GM23338 (cell line): ENCODE data around the gene ATP2A3. TPM values are rescaled to one million over a fixed set of nuclear protein-coding genes. Genes with fewer than 3 reads are reported as not detected.

ENCODE experiments used
- ATAC-seq: fragments of 200-7000 bp; cut with Tn5 transposase; 3 replicates; pipeline ENCODE4 v1.9.1; 2020
- DNase-seq: peaks from one replicate; pipeline ENCODE4 v3.0.0-alpha.2; 2015; ENCODE audit warnings: low spot score
- H2AFZ ChIP-seq: fragments of 200-600 bp; sonication (generic); 2 replicates; pipeline ENCODE4 v1.8.0; 2016; ENCODE audit warnings: antibody characterized with exemption, mild to moderate bottlenecking, moderate library complexity
- H3F3A ChIP-seq: fragments of 200-600 bp; sonication (generic); replicated peaks from 2 replicates; pipeline ENCODE4 v1.8.0; 2017; ENCODE audit warnings: antibody characterized with exemption, mixed run types, low read depth
- H3K27ac ChIP-seq: fragments of 200-600 bp; sonication (generic); 2 replicates; pipeline ENCODE4 v1.6.1; 2016; ENCODE audit warnings: low read depth
- H3K27me3 ChIP-seq: fragments of 200-600 bp; sonication (generic); 2 replicates; pipeline ENCODE4 v1.8.0; 2016; ENCODE audit warnings: mild to moderate bottlenecking, mixed run types, moderate library complexity; ENCODE audit not compliant: insufficient read depth
- H3K36me3 ChIP-seq: fragments of 200-600 bp; sonication (generic); 2 replicates; pipeline ENCODE4 v1.8.0; 2016; ENCODE audit warnings: mild to moderate bottlenecking; ENCODE audit not compliant: insufficient read depth
- H3K4me1 ChIP-seq: fragments of 200-600 bp; sonication (generic); 2 replicates; pipeline ENCODE4 v1.8.0; 2016; ENCODE audit warnings: mild to moderate bottlenecking, moderate library complexity; ENCODE audit not compliant: insufficient read depth
- H3K4me2 ChIP-seq: fragments of 200-600 bp; sonication (generic); 2 replicates; pipeline ENCODE4 v1.7.1; 2017; ENCODE audit warnings: mixed run types
- H3K4me3 ChIP-seq: fragments of 200-600 bp; sonication (generic); 2 replicates; pipeline ENCODE4 v1.6.1; 2016; ENCODE audit warnings: mixed run types
- H3K79me2 ChIP-seq: fragments of 200-600 bp; sonication (generic); replicated peaks from 2 replicates; pipeline ENCODE4 v1.8.0; 2017; ENCODE audit warnings: mild to moderate bottlenecking; ENCODE audit not compliant: insufficient read depth
- H3K9me2 ChIP-seq: fragments of 200-600 bp; sonication (generic); 2 replicates; pipeline ENCODE4 v1.8.0; 2017; ENCODE audit not compliant: insufficient read depth
- H4K20me1 ChIP-seq: fragments of 200-600 bp; sonication (generic); replicated peaks from 2 replicates; pipeline ENCODE4 v1.8.0; 2017; ENCODE audit warnings: mild to moderate bottlenecking; ENCODE audit not compliant: insufficient read depth
- H3K27ac Mint-ChIP-seq: 2 replicates; pipeline ENCODE4 v1.8.0; 2020; ENCODE audit warnings: inconsistent platforms, mild to moderate bottlenecking, moderate library complexity, mixed read lengths
- H3K27me3 Mint-ChIP-seq: 3 replicates; pipeline ENCODE4 v1.8.0; 2022; ENCODE audit warnings: low read depth, mild to moderate bottlenecking, moderate library complexity, mixed read lengths, inconsistent platforms; ENCODE audit not compliant: insufficient read depth, poor library complexity
- H3K36me3 Mint-ChIP-seq: 3 replicates; pipeline ENCODE4 v1.8.0; 2021; ENCODE audit warnings: low read depth, mild to moderate bottlenecking, inconsistent platforms, moderate library complexity, mixed read lengths
- H3K4me1 Mint-ChIP-seq: 3 replicates; pipeline ENCODE4 v1.8.0; 2020; ENCODE audit warnings: mild to moderate bottlenecking, inconsistent platforms, mixed read lengths
- H3K4me3 Mint-ChIP-seq: 3 replicates; pipeline ENCODE4 v1.8.0; 2021; ENCODE audit warnings: moderate library complexity, mild to moderate bottlenecking, inconsistent platforms, mixed read lengths
- H3K9me3 Mint-ChIP-seq: 3 replicates; pipeline ENCODE4 v1.8.0; 2020; ENCODE audit warnings: moderate library complexity, mild to moderate bottlenecking, inconsistent platforms, mixed read lengths
- CREB1 ChIP-seq: fragments of 250-450 bp; sonication (Bioruptor Pico); IDR thresholded peaks from 2 replicates; pipeline ENCODE4 v1.5.0; 2020; ENCODE audit warnings: low read depth, mild to moderate bottlenecking, moderate library complexity
- CTCF ChIP-seq, 2 experiments: fragments of 200-600 bp in 1 of 2; sonication (generic) in 1 of 2; conservative IDR thresholded peaks; 2 replicates each; pipeline versions ENCODE4 v1.5.1 to v1.6.1; 2016 to 2017; ENCODE audit warnings: antibody characterized with exemption in 2 of 2, low read depth in 2 of 2, mild to moderate bottlenecking in 2 of 2, moderate library complexity in 1 of 2
- EZH2 ChIP-seq: fragments of 200-600 bp; sonication (generic); IDR thresholded peaks from one replicate; pipeline ENCODE4 v1.8.0; 2017; ENCODE audit warnings: antibody characterized with exemption, mild to moderate bottlenecking, low read depth; ENCODE audit not compliant: unreplicated experiment
- EZH2phosphoT487 ChIP-seq: fragments of 200-600 bp; sonication (generic); IDR thresholded peaks from one replicate; pipeline ENCODE4 v1.8.1; 2018; ENCODE audit warnings: antibody characterized with exemption; ENCODE audit not compliant: unreplicated experiment
- JUNB ChIP-seq: IDR thresholded peaks from one replicate; pipeline ENCODE4 v1.6.1; 2016; ENCODE audit warnings: antibody characterized with exemption; ENCODE audit not compliant: unreplicated experiment
- NANOG ChIP-seq: IDR thresholded peaks from 2 replicates; pipeline ENCODE4 v1.6.1; 2016; ENCODE audit warnings: antibody characterized with exemption, borderline replicate concordance
- POLR2AphosphoS5 ChIP-seq: IDR thresholded peaks from 2 replicates; pipeline ENCODE4 v1.6.1; 2016; ENCODE audit warnings: antibody characterized with exemption, low read depth
- REST ChIP-seq: IDR thresholded peaks from one replicate; pipeline ENCODE4 v1.6.1; 2018; ENCODE audit warnings: antibody characterized with exemption; ENCODE audit not compliant: unreplicated experiment
- STAT1 ChIP-seq: IDR thresholded peaks from one replicate; pipeline ENCODE4 v1.6.1; 2016; ENCODE audit warnings: antibody characterized with exemption; ENCODE audit not compliant: unreplicated experiment
- ZNF114 ChIP-seq: fragments of 250-450 bp; sonication (Bioruptor Pico); IDR thresholded peaks from 2 replicates; pipeline ENCODE4 v1.5.0; 2020; ENCODE audit warnings: mild to moderate bottlenecking, moderate library complexity
- ZNF331 ChIP-seq: fragments of 250-450 bp; sonication (Bioruptor Pico); IDR thresholded peaks from 2 replicates; pipeline ENCODE4 v1.5.0; 2020; ENCODE audit warnings: low read depth, mild to moderate bottlenecking, moderate library complexity
- ZNF462 ChIP-seq: fragments of 250-450 bp; sonication (Bioruptor Pico); IDR thresholded peaks from 2 replicates; pipeline ENCODE4 v1.5.0; 2020; ENCODE audit warnings: mild to moderate bottlenecking, moderate library complexity
- polyA plus RNA-seq: library from polyadenylated mRNA; unstranded; fragments of >200 nt; fragmentation: Nextera tagmentation; extraction: Ambion mirVana; gene quantifications from 2 replicates; pipeline ENCODE4 v1.2.1, GENCODE V29; 2016
- total RNA-seq: library from RNA; depleted of rRNA; stranded (reverse); fragments of >200 nt; shearing (Covaris generic); gene quantifications from 2 replicates; pipeline ENCODE4 v1.2.3, GENCODE V29; 2014
- TF ChIP-seq, protein P1 (sequence below): IDR thresholded peaks from 2 replicates; pipeline ENCODE4 v1.6.1; 2016; ENCODE audit warnings: antibody characterized with exemption

Gene ATP2A3
- total and polyA plus RNA-seq, 2 experiments from 2014 or later, result 9.6 to 35.2 TPM

GRCh38 chr17:3953542-3953941, 10.7 kb downstream of the ATP2A3 start:
- no peak overlapping the region for H3K27ac Mint-ChIP-seq
- Histone ChIP-seq H3K27ac (no peak overlapping the region), H3F3A (peaks cover 14% of the 10 kb centered on the region; the same call in 1 of the 2 replicates), H3K4me1 (peaks cover 25% of the 10 kb centered on the region), H3K4me2 (no peak overlapping the region), H3K79me2 (no peaks in the 10 kb centered on the region), H3K36me3 (no peaks in the 10 kb centered on the region), H3K4me3 (no peak overlapping the region), H4K20me1 (peaks cover 4% of the 10 kb centered on the region; the same call in 1 of the 2 replicates), H3K27me3 (no peaks in the 10 kb centered on the region), H2AFZ (no peak overlapping the region), H3K9me2 (no peaks in the 10 kb centered on the region)
- peaks cover 34% of the 10 kb centered on the region for H3K4me1 Mint-ChIP-seq
- DNase-seq (no peak), ATAC-seq (no peak)
- H3K9me3 Mint-ChIP-seq, result no peaks in the 10 kb centered on the region
- no peaks in the 10 kb centered on the region for H3K36me3 Mint-ChIP-seq
- H3K27me3 Mint-ChIP-seq, result peaks cover 19% of the 10 kb centered on the region
- H3K4me3 Mint-ChIP-seq, result no peak overlapping the region
- no peak for TF ChIP-seq STAT1
- TF ChIP-seq EZH2, result no peak
- TF ChIP-seq, protein P1, sequence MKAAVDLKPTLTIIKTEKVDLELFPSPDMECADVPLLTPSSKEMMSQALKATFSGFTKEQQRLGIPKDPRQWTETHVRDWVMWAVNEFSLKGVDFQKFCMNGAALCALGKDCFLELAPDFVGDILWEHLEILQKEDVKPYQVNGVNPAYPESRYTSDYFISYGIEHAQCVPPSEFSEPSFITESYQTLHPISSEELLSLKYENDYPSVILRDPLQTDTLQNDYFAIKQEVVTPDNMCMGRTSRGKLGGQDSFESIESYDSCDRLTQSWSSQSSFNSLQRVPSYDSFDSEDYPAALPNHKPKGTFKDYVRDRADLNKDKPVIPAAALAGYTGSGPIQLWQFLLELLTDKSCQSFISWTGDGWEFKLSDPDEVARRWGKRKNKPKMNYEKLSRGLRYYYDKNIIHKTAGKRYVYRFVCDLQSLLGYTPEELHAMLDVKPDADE, result no peak
- TF ChIP-seq ZNF462 (CRISPR knock-in tag), result no peak
- no peak for TF ChIP-seq POLR2AphosphoS5
- TF ChIP-seq EZH2phosphoT487, result no peak
- TF ChIP-seq NANOG, result no peak
- TF ChIP-seq CTCF (conservative IDR thresholded peaks at IDR 0.05; ENCODE audit: low read depth in 2 of 2), result no peak
- TF ChIP-seq JUNB, result no peak
- no peak for TF ChIP-seq ZNF114 (CRISPR knock-in tag)
- no peak for TF ChIP-seq REST
- no peak for TF ChIP-seq ZNF331 (CRISPR knock-in tag)
- TF ChIP-seq CREB1, result no peak
